HepG2 (cell line): ENCODE results near the gene CTRL. TPM values are rescaled to one million over a fixed set of nuclear protein-coding genes. Genes with fewer than 3 reads are reported as not detected.

Experiments used
- ATAC-seq: fragments of 200-7000 bp; cut with Tn5 transposase; 3 replicates; pipeline ENCODE4 v1.9.1; 2020; ENCODE audit warnings: mild to moderate bottlenecking, moderate library complexity
- BruUV-seq: library from RNA; stranded (reverse); fragments of 400-500 nt; replicated peaks from 2 replicates; lab custom pipeline; 2021; lab: Mats Ljungman, UMichigan
- CTCF ChIA-PET: fragments of 300-600 bp; formaldehyde crosslinking; extraction: SDS; loops from one replicate; lab custom pipeline; 2021; ENCODE audit warnings: low total read pairs, inconsistent platforms, low intra/inter-chr PET ratio; lab: Yijun Ruan, JAX
- POLR2A ChIA-PET: fragments of 350-600 bp; sonication (Branson Sonifier 250); formaldehyde crosslinking; loops from one replicate; lab custom pipeline; 2020; ENCODE audit warnings: antibody characterized with exemption, inconsistent platforms; lab: Yijun Ruan, JAX
- DNase-seq: peaks from one replicate; pipeline ENCODE4 v3.0.0-alpha.2; 2015; ENCODE audit warnings: low spot score
- FAIRE-seq: peaks from 3 replicates; lab custom pipeline; 2011; peaks lifted over from hg19 to GRCh38; lab: Jason Lieb, UNC
- H2AFZ ChIP-seq: one replicate; pipeline ENCODE4 v1.6.1; 2011; ENCODE audit warnings: low read length, inconsistent platforms
- H3K27ac ChIP-seq: fragments of 300-600 bp; 3 replicates; pipeline ENCODE4 v1.8.0; 2011; ENCODE audit warnings: mixed run types, mild to moderate bottlenecking, mixed read lengths, low read length, inconsistent platforms; ENCODE audit not compliant: insufficient read depth; ENCODE audit errors: extremely low read length
- H3K27me3 ChIP-seq, 2 experiments: fragments of 200-600 bp in 1 of 2; 2 replicates in 1 of 2; 3 replicates in 1 of 2; pipeline versions ENCODE4 v1.6.0 to v1.8.0; 2011; ENCODE audit warnings: low read length in 2 of 2, mild to moderate bottlenecking in 2 of 2, moderate library complexity in 2 of 2, inconsistent platforms in 1 of 2; ENCODE audit not compliant: insufficient read depth in 2 of 2, control insufficient read depth in 1 of 2
- H3K36me3 ChIP-seq, 2 experiments: fragments of 200-600 bp in 1 of 2; replicated peaks in 1 of 2; 2 replicates in 1 of 2; 3 replicates in 1 of 2; pipeline versions ENCODE4 v1.5.1 to v1.8.0; 2011; ENCODE audit warnings: low read length in 2 of 2, inconsistent platforms in 1 of 2; ENCODE audit not compliant: insufficient read depth in 2 of 2, control insufficient read depth in 1 of 2
- H3K4me1 ChIP-seq: 2 replicates; pipeline ENCODE4 v1.5.1; 2012; ENCODE audit warnings: low read length, inconsistent platforms; ENCODE audit not compliant: insufficient read depth
- H3K4me2 ChIP-seq: 2 replicates; pipeline ENCODE4 v1.6.0; 2011; ENCODE audit warnings: low read depth, low read length, inconsistent platforms
- H3K4me3 ChIP-seq, 3 experiments: fragments of 200-600 bp in 1 of 3; sonication (generic), shearing (Covaris generic) in 1 of 3; replicated peaks in 1 of 3; 2 replicates each; pipeline ENCODE4 v1.5.1; 2011 to 2016; ENCODE audit warnings: low read length in 3 of 3, inconsistent platforms in 2 of 3, low read depth in 2 of 3, mild to moderate bottlenecking in 2 of 3, control low read depth in 1 of 3, mixed read lengths in 1 of 3; ENCODE audit not compliant: insufficient read depth in 1 of 3
- H3K79me2 ChIP-seq: one replicate; pipeline ENCODE4 v1.6.1; 2011; ENCODE audit warnings: low read length, inconsistent platforms; ENCODE audit not compliant: insufficient read depth
- H3K9ac ChIP-seq: 2 replicates; pipeline ENCODE4 v1.6.0; 2011; ENCODE audit warnings: mild to moderate bottlenecking, low read depth, low read length, inconsistent platforms; ENCODE audit not compliant: insufficient read depth
- H3K9me3 ChIP-seq: 2 replicates; pipeline ENCODE4 v1.5.1; 2012; ENCODE audit warnings: mild to moderate bottlenecking, low read length
- H4K20me1 ChIP-seq: 2 replicates; pipeline ENCODE4 v1.6.0; 2011; ENCODE audit warnings: inconsistent platforms, mild to moderate bottlenecking, low read length, moderate library complexity; ENCODE audit not compliant: insufficient read depth
- HMG20B ChIP-seq: conservative IDR thresholded peaks from 2 replicates; pipeline ENCODE4 v1.6.1; 2016; ENCODE audit warnings: missing genetic modification reagents, missing compliant biosample characterization
- KDM5A ChIP-seq: fragments of 200-600 bp; sonication (generic); IDR thresholded peaks from 2 replicates; pipeline ENCODE4 v1.7.0; 2018; ENCODE audit warnings: antibody characterized with exemption, mild to moderate bottlenecking, low read length, borderline replicate concordance
- KLF9 ChIP-seq: IDR thresholded peaks from 2 replicates; pipeline ENCODE4 v1.6.1; 2016; ENCODE audit warnings: low read depth
- SIN3A ChIP-seq: IDR thresholded peaks from 2 replicates; pipeline ENCODE4 v1.6.1; 2011; ENCODE audit warnings: low read depth, mild to moderate bottlenecking, control low read depth, low read length, borderline replicate concordance
- TEAD3 ChIP-seq: optimal IDR thresholded peaks from 2 replicates; pipeline ENCODE3; 2016; ENCODE audit warnings: borderline replicate concordance
- ZNF441 ChIP-seq: sonication (generic); formaldehyde crosslinking; IDR thresholded peaks from 2 replicates; pipeline ENCODE4 v1.7.0; 2021; ENCODE audit warnings: missing genetic modification reagents, borderline replicate concordance
- ZNF562 ChIP-seq: sonication (generic); formaldehyde crosslinking; IDR thresholded peaks from 2 replicates; pipeline ENCODE4 v1.8.0; 2022; ENCODE audit warnings: missing genetic modification reagents, borderline replicate concordance
- ZNF605 ChIP-seq: sonication (generic); formaldehyde crosslinking; IDR thresholded peaks from 2 replicates; pipeline ENCODE4 v1.8.0; 2022; ENCODE audit warnings: mild to moderate bottlenecking, missing genetic modification reagents
- ZNF749 ChIP-seq: sonication (generic); formaldehyde crosslinking; IDR thresholded peaks from 2 replicates; pipeline ENCODE4 v1.8.0; 2022; ENCODE audit warnings: mild to moderate bottlenecking, missing genetic modification reagents, moderate library complexity, borderline replicate concordance
- ZNF777 ChIP-seq: sonication (generic); formaldehyde crosslinking; IDR thresholded peaks from 2 replicates; pipeline ENCODE4 v1.4.0; 2020; ENCODE audit warnings: missing genetic modification reagents
- ZNF788 ChIP-seq: sonication (generic); formaldehyde crosslinking; IDR thresholded peaks from 2 replicates; pipeline ENCODE4 v1.5.0; 2020; ENCODE audit warnings: mild to moderate bottlenecking, missing genetic modification reagents, borderline replicate concordance
- WGBS: methylation state at CpG from one replicate; pipeline ENCODE4 v1.1.6; 2017; ENCODE audit warnings: low lambda C conversion rate; 5-methylcytosine and 5-hydroxymethylcytosine counted together
- in situ Hi-C: cut with HindIII; loops from 2 replicates; pipeline ENCODE4 v1.10.0; 2017; ENCODE audit warnings: low pct_unique_long_range_greater_than_20kb; ENCODE audit not compliant: extremely low pct_ligation_motif_present
- intact Hi-C: fragments of 100-400 bp; cut with micrococcal nuclease; formaldehyde crosslinking; loops from one replicate; pipeline ENCODE4 v1.10.0; 2022; ENCODE audit not compliant: unreplicated experiment
- polyA plus RNA-seq, 8 experiments: library from polyadenylated mRNA; depleted of rRNA in 3 of 8; stranded (reverse) in 7 of 8; unstranded in 1 of 8; fragments of >200 nt; fragmentation: Illumina TruSeq in 4 of 8; extraction: Trizol in 4 of 8; gene quantifications; 2 replicates each; pipeline versions ENCODE4 v1.2.1 to v1.2.3, GENCODE V29; 2011 to 2016; ENCODE audit warnings: low read depth in 4 of 8, missing spikeins in 1 of 8, mixed read lengths in 1 of 8; ENCODE audit not compliant: insufficient read depth in 1 of 8
- total RNA-seq, 5 experiments: library from RNA; depleted of rRNA; stranded (reverse); fragments of >200 nt; fragmentation: Illumina TruSeq; extraction: Trizol; gene quantifications; 2 replicates each; pipeline ENCODE4 v1.2.3, GENCODE V29; 2016; ENCODE audit warnings: low read depth in 1 of 5
- TF ChIP-seq, protein P1 (sequence below): sonication (generic); formaldehyde crosslinking; IDR thresholded peaks from 2 replicates; pipeline ENCODE4 v1.4.0; 2020; ENCODE audit warnings: missing genetic modification reagents
- TF ChIP-seq, protein P2 (sequence below): sonication (generic); formaldehyde crosslinking; IDR thresholded peaks from 2 replicates; pipeline ENCODE4 v1.8.0; 2022; ENCODE audit warnings: missing genetic modification reagents, mild to moderate bottlenecking, moderate library complexity, borderline replicate concordance
- TF ChIP-seq, protein P3 (sequence below): sonication (generic); formaldehyde crosslinking; IDR thresholded peaks from 2 replicates; pipeline ENCODE4 v1.5.0; 2020; ENCODE audit warnings: mild to moderate bottlenecking, missing genetic modification reagents
- TF ChIP-seq, protein P4 (sequence below): sonication (generic); formaldehyde crosslinking; IDR thresholded peaks from 2 replicates; pipeline ENCODE4 v1.5.0; 2020; ENCODE audit warnings: mild to moderate bottlenecking, missing genetic modification reagents, moderate library complexity

Gene CTRL
- total and polyA plus RNA-seq, 2 of the 13 experiments (the other 11 are each of a cell fraction or from before 2014, with no cell fraction given): 1.9 to 2.7 TPM

DNA sequence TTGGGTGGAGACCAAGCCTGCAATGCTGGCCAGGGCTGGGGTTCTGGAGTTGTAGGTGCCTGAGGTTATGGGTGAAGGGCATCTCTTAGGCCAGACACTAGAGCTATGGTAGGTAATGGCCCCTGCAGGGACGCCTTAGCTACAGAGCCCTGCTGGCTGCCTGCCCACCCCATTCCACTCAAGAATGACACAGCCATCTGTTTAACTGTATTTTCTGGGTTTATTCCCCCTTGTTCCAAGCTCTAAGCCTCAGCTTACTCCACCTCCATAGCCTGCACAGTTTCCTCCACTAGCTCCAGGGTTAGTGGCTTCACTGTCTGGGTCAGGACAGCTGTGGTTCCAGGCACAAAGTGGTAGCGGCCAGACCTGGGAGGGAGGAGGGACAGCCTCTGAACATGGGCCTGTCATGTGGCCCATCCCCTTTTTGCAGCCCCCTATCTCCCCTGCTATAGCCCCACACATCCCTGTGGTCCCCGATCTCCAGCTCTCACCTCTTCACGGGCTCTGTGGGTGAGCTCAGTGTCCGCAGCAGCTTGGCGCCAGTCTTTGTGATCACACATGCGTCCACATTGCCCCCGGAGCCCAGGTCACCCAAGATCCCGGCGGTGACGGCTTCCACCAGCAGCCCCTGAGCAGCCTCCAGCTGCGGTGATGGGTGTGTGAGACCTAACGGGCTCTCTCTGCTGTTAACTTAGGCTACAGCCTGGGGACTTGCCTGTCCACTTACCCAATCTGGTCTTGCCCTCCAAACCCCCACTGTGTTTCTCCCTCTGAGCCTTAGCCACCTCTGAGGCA lies 2.8 kb upstream of the CTRL start:
- peak overlapping the region; percentile 99 for H3K4me2 ChIP-seq
- ATAC-seq (peak; percentile 3), FAIRE-seq (no peak), DNase-seq (no peak)
- CTCF ChIA-PET: interaction anchor here (2.4 kb wide), 1 partner anchor 118 kb away, joined by 6 read pairs; no protein-coding TSS in a partner anchor
- WGBS: 50% methylated on average over 5 of the region's 13 CpGs
- peak overlapping the region; percentile 35 for H3K27ac ChIP-seq
- intact Hi-C loops (loop anchor here (1.0 kb wide), 2 partner anchors 9 to 106 kb away; no protein-coding TSS in a partner anchor), in situ Hi-C loops (loop anchor here (10.0 kb wide), 1 partner anchor 270 kb away; the partner anchor contains the start of genes ACD, C16orf86, ENKD1 and PARD6A)
- H2AFZ ChIP-seq: no peak overlapping the region
- no TSS peak for BruUV-seq
- peaks cover 30% of the 10 kb centered on the region for H3K4me1 ChIP-seq
- POLR2A ChIA-PET: interaction anchor here (0.6 to 4.6 kb wide), 14 partner anchors 9 to 145 kb away, joined by 3 to 40 read pairs (median 8); partner anchors contain the start of genes LCAT, PSKH1, RANBP10 and TSNAXIP1
- H3K79me2 ChIP-seq: peaks cover 24% of the 10 kb centered on the region
- peaks cover 6 to 11% of the 10 kb centered on the region in 2 experiments; a peak in 2 of 5 replicates for H3K36me3 ChIP-seq
- peak overlapping the region; percentile 67 for H3K9ac ChIP-seq
- H3K9me3 ChIP-seq: no peaks in the 10 kb centered on the region
- no peaks in the 10 kb centered on the region for H4K20me1 ChIP-seq
- no peaks in the 10 kb centered on the region; a peak in 1 of 5 replicates for H3K27me3 ChIP-seq
- H3K4me3 ChIP-seq: peak overlapping the region; percentile 86 to 97 (median 97)
- TF ChIP-seq, protein P1, sequence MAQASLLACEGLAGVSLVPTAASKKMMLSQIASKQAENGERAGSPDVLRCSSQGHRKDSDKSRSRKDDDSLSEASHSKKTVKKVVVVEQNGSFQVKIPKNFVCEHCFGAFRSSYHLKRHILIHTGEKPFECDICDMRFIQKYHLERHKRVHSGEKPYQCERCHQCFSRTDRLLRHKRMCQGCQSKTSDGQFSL (CRISPR knock-in tag): no peak
- TF ChIP-seq ZNF788 (CRISPR knock-in tag) (0 out of 2 replicates have a peak, but pooled peaks have one; percentile 62), KLF9 (CRISPR knock-in tag) (no peak), HMG20B (CRISPR knock-in tag) (no peak), ZNF605 (CRISPR knock-in tag) (peak; percentile 7; the same call in 1 of the 2 replicates), KDM5A (no peak), ZNF441 (CRISPR knock-in tag) (0 out of 2 replicates have a peak, but pooled peaks have one; percentile 5), ZNF749 (CRISPR knock-in tag) (no peak), ZNF562 (CRISPR knock-in tag) (no peak), ZNF777 (CRISPR knock-in tag) (peak; percentile 6; the same call in 1 of the 2 replicates), SIN3A (0 out of 2 replicates have a peak, but pooled peaks have one; percentile 5), TEAD3 (CRISPR knock-in tag) (no peak)
- TF ChIP-seq, protein P2, sequence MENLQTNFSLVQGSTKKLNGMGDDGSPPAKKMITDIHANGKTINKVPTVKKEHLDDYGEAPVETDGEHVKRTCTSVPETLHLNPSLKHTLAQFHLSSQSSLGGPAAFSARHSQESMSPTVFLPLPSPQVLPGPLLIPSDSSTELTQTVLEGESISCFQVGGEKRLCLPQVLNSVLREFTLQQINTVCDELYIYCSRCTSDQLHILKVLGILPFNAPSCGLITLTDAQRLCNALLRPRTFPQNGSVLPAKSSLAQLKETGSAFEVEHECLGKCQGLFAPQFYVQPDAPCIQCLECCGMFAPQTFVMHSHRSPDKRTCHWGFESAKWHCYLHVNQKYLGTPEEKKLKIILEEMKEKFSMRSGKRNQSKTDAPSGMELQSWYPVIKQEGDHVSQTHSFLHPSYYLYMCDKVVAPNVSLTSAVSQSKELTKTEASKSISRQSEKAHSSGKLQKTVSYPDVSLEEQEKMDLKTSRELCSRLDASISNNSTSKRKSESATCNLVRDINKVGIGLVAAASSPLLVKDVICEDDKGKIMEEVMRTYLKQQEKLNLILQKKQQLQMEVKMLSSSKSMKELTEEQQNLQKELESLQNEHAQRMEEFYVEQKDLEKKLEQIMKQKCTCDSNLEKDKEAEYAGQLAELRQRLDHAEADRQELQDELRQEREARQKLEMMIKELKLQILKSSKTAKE (CRISPR knock-in tag): no peak
- TF ChIP-seq, protein P3, sequence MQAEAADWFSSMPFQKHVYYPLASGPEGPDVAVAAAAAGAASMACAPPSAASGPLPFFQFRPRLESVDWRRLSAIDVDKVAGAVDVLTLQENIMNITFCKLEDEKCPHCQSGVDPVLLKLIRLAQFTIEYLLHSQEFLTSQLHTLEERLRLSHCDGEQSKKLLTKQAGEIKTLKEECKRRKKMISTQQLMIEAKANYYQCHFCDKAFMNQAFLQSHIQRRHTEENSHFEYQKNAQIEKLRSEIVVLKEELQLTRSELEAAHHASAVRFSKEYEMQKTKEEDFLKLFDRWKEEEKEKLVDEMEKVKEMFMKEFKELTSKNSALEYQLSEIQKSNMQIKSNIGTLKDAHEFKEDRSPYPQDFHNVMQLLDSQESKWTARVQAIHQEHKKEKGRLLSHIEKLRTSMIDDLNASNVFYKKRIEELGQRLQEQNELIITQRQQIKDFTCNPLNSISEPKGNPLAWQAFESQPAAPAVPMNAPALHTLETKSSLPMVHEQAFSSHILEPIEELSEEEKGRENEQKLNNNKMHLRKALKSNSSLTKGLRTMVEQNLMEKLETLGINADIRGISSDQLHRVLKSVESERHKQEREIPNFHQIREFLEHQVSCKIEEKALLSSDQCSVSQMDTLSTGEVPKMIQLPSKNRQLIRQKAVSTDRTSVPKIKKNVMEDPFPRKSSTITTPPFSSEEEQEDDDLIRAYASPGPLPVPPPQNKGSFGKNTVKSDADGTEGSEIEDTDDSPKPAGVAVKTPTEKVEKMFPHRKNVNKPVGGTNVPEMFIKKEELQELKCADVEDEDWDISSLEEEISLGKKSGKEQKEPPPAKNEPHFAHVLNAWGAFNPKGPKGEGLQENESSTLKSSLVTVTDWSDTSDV (CRISPR knock-in tag): no peak
- TF ChIP-seq, protein P4, sequence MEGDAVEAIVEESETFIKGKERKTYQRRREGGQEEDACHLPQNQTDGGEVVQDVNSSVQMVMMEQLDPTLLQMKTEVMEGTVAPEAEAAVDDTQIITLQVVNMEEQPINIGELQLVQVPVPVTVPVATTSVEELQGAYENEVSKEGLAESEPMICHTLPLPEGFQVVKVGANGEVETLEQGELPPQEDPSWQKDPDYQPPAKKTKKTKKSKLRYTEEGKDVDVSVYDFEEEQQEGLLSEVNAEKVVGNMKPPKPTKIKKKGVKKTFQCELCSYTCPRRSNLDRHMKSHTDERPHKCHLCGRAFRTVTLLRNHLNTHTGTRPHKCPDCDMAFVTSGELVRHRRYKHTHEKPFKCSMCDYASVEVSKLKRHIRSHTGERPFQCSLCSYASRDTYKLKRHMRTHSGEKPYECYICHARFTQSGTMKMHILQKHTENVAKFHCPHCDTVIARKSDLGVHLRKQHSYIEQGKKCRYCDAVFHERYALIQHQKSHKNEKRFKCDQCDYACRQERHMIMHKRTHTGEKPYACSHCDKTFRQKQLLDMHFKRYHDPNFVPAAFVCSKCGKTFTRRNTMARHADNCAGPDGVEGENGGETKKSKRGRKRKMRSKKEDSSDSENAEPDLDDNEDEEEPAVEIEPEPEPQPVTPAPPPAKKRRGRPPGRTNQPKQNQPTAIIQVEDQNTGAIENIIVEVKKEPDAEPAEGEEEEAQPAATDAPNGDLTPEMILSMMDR: 0 out of 2 replicates have a peak, but pooled peaks have one; percentile 6
